CMK (cell line): ENCODE measurements around the gene RRP12.
A peak's percentile ranks its signal among the peaks of the same experiment; 100 is the strongest.
"Not testable (repeated sequence)": the region's sequence is repeated elsewhere in the genome, so short reads cannot be mapped to it uniquely, and the experiment has no call there.

Experiments
- DNase-seq: peaks from one replicate; pipeline ENCODE4 v3.0.0-alpha.2; 2010; ENCODE audit warnings: low read depth

RRP12 gene

DNA sequence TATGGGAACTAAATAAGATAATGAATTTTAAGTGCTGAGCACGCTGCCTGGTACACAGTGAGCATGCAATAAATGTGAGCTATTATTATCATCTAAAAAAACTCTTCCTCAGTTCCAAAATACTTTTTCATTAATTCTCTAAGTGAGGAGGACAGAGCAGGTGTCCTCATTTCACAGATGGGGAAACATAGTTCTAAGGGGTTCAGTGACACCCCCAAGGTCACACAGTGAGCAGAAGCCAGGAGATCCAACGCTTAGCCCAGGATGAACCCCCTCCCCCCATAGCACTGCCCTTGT lies 6.8 kb upstream of the RRP12 start:
- DNase-seq: no peak

DNA sequence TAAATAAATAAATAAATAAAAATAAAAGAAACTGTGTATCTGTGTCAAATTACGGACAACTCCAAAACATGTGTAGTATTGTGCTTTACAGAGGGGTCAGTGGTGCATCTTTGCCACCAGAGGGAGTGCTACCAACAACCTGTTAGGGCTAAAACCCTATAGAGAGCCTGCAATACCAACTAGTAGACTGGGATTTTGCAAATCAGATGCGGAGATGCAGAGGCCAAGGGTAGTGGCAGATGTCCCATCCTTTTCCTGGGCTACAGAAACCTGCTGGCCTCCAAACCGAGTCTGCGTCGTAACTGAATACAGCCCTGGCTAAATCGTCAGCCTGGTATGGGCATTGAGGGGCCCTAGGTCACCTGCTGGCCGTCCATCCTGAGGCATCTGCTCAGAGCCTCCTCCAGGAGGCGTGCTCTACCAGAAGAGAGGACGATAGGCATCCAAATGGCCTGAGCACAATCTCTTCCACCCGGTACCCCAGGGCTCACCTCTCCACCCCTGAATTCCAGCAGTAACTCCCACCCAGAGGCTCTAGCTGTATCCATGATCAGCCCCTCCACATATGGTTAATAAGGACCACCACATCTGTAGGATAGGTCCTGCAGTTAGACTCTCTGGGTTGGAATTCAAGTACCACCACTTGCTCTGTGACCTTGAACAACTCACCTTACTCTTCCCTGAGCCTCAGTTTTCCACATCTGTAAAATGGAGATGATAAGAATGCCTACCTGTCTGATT lies 6.2 kb upstream of the RRP12 start:
- DNase-seq: peak; percentile 64

DNA sequence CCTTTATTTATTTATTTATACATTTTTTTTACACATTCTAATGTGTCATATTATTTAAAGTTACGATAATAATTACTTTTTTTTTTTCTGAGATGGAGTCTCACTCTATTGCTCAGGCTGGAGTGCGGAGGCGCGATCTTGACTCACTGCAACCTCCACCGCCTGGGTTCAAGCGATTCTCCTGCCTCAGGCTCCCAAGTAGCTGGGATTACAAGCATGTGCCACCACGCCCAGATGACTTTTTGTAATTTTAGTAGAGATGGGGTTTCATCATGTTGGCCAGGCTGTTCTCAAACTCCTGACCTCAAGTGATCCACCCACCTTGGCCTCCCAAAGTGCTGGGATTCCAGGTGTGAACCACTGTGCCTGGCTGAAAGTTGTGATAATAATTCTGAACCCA lies 5.3 kb upstream of the RRP12 start:
- DNase-seq: not testable (repeated sequence)

DNA sequence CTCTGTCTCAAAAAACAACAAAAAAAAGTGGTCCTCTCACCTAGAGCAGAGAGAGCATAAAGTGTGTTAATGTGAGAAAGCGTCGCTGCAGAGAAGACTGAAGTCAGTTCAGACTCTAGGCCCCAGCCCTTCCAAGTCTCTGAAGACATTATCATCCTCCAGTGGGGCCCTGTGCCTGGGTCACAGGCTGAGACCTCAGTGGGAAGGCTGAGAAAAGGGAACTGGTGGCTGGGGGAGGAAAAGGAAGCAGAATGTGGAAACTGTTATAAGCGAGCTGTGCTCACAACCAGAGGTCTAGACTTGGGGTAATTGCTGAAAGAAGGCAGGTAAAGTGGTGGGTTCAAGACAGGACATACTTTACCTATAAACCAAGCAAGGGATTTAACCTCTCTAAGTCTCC lies 4.9 kb upstream of the RRP12 start:
- DNase-seq: peak; percentile 60

DNA sequence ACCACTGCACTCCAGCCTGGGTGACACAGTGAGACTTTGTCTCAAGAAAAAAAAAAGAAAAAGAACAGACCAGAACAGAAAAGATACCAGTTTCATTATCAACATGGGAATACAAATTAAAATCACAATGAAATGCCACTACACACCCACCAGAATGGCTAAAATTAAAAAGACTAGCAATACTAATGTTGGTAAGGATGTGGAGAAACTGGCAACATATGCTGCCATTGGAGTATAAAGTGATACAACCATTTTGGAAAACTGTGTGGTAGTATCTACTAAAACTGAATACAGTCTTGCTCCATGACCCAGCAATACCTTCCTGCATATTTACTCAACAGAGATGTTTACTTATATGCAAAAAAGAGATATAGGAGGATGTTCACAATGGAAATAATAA lies 2.9 kb upstream of the RRP12 start:
- no peak for DNase-seq

DNA sequence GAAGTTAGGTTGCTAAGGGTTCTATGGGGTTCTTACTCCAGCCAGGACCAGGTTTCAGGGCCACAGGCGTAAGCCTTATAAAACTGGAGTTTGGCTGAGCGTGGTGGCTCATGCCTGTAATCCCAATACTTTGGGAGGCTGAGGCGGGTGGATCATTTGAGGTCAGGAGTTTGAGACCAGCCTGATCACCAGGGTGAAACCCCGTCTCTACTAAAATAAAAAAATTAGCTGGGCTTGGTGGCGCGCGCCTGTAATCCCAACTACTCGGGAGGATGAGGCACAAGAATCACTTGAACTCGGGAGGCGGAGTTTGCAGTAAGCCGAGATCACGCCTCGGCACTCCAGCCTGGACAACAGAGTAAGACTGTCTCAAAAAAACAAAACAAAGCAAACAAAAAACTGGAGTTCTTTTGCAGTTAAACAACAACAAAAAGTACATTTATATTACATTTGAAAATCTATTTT lies 347 bp upstream of the RRP12 start:
- no peak for DNase-seq

DNA sequence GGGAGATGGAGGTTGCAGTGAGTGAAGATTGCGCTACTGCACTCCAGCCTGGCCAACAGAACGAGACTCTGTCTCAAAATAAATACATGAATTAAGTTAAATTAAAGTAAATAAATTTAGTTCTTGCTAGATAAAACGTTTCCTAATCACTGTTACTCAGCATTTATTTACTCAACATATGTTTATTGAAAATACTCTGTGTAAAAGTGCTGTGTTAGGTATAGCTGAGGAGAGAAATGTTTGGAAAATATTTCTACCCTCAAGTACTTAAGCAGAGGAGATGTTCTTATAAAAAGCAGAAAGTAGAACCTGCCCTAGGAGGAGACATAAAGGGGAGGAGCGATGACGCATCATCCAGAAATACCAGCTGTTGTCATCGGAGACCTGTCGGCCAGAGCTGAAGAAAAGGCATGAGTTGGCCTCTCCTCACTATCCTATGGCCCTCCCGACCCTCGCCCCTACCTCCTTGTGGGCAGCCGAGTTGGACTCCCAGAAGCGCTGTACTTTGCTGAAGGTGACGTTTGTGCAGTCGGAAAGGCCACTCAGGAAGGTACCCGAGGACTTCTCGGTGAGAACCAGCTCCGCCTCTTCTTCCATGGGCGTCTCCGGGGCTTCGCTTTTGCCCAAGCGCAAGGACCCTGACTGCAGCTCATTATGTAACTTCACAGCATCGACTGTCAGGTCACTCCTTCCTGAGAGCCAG lies 1.1 kb downstream of the RRP12 start:
- peak; percentile 21 for DNase-seq

DNA sequence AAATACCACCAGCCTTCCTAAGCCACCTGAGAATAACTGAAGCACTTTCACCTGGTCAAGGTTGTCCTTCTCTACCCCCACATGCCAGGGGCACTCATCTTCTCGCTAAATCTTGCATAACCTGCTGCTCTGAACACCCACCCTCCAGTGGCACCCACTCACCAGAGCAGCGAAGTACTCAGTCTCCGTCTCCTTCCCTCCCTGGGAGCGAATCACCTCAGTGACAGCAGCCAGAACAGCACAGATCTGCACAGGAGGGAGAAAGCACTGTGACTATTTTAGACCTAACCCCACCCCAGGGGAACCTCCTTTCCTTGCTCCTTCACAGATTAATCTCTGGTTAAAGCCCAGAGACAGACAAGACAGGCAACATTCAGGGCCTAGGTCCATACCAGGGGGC lies 5.1 kb downstream of the RRP12 start:
- DNase-seq: no peak

DNA sequence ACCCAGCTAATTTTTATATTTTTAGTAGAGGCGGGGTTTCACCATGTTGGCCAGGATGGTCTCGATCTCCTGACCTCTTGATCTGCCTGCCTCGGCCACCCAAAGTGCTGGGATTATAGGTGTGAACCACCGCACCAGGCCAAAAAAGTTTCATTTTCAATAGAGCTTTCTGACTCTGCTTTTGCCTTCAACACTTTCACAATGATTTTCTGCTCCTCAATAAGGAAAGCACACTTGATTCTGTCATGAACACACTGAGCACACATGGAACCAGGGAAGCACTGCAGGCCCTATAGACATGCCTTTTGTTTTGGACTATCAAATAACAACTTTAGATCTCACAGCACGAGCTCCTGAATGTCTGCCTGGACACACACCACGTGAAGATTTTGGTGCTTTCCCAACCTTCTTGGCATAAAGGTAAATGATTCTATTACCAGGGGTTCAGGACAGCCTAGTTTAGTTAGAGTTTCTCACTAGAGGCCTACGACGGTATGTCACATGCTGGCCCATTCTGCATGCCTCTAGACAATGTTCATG lies 8.0 kb downstream of the RRP12 start:
- DNase-seq: no peak

DNA sequence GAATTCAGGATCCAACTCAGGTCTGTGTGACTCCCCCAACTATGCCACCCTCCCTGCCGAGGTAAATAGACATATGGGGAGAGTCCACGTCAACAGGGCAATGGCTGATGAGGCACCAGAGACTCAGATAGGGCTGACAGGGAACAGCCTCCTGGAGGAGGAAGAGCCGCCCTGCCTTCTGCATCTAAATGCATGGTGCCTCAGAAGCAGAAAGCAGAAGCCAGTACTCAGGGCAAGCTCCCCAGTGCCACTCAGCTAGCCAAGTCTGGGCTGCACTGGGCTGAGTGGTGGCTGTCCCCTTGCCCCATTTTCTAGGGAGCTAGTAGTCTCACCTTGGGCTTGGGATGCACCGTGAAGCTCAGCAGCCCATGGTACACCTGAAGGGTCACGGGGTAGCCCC lies 11.0 kb downstream of the RRP12 start:
- no peak for DNase-seq

DNA sequence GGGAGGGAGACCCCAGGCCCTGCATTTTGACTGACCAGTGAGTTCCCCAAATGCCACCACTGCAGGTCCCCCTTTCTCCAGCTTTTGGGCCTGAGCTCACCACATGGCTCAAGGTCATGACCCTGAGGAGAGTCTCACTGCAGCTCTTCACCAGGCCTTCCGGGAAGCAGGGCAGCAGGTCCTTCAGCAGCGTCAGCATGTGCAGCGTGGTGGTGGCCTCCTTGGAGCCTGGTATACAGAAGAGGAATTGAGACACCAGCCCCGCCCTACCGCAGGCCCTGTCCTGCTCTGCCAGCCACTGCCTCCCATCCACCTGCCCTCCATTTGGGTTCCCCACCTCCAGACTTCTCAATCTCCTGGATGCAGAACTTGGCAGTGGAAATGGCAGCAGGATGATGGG lies 13.0 kb downstream of the RRP12 start:
- DNase-seq: no peak

DNA sequence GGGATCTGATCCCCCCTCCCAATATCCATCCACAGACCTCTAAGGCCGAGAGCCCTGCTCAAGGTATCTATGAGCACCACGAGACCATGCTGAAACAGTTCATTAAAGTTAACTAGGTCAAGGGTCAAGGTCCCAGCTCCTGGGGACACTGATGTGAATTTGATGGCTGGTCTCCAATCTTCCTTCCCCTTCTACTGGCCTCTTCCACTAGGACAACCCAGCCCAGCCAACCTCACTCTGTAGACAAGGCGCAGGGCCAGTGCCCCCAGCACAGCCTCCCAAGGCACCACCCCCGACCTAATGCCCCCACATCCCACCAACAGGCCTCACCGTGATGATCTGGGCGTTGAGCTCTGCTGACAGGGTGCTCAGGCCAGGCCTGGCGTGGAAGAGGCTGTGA lies 15.6 kb downstream of the RRP12 start:
- DNase-seq: no peak

DNA sequence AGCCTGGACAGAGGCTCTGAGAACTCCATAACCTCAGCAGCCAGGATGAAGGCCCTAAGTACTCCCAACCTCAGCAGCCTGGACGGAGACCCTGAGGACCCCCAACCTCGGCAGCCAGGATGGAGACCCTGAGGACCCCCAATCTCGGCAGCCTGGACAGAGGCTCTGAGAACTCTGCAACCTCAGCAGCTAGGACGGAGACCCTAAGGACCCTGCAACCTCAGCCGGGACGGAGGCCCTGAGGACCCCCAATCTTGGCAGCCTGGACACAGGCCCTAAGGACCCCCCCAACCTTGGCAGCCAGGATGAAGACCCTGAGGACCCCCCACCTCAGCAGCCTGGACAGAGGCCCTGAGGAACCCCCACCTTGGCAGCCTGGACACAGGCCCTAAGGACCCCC lies 16.5 kb downstream of the RRP12 start:
- no peak for DNase-seq

DNA sequence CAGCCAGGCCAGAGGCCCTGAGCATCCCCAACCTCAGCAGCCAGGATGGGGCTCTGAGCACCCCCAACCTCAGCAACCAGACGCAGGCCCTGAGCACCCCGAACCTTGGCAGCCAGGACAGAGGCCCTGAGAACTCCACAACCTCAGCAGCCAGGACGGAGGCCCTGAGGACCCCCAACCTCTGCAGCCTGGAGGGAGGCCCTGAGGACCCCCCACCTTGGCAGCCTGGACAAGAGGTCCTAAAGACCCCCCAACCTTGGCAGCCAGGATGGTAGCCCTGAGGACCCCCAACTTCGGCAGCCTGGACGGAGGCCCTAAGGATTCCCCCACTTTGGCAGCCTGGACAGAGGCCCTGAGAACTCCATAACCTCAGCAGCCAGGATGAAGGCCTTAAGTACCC lies 17.0 kb downstream of the RRP12 start:
- DNase-seq: no peak

DNA sequence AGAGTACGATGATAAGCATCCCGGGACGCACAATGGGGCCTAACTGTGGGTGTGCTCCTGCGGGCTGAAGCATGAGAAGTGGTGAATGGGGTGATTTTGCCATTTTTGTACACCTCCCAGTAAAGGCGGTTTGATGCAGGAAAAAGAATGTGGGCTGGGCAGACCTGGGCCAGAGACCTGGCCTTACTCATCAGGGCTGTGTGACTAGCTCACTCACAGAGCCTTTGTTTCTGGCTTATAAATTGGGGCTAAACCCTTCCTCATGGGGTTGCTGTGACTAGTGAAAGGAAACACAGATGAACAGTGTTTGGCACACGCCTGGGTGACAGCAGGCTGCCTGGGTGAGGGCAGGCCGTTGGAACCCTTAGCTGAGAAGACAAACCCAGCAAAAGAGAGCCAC lies 18.0 kb downstream of the RRP12 start:
- no peak for DNase-seq

DNA sequence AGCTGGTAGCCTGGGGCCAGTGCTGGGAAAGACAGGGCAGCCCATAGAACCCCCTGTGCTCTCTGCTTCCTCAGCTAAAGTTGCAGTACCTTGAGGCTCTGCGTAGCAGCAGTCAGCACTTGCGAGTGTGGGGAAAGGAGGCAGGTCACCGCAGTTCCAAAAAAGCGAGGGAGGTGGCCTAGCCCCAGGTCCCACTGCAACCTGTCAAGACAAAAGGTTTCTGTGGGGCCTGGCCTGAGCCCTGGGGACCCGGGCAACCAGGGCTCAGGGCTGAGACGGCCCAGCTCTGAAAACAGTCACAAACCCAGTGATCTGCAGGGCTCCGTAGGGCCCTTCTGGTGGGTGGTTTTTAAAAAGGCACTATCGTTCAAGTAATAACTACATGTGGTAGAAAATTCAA lies 19.5 kb downstream of the RRP12 start:
- DNase-seq: no peak

DNA sequence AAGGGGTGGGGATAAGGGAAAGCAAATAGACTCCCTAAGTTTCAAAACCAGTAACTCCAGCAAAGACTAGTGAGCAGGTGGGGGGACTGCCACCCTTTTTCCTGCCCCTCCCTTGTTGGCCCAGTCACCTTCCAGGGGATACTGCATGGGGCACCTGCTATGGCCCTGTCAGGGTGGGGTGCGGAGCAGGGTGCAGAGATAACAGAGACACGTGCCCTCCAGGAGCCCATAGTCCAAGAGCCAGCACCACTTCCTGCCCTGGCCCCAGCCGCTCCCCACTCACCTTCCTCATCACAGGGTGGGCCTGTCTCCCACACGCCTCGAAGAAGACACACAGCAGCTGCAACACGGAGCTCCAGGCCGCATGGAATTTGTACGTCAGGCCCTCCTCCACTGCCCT lies 20.6 kb downstream of the RRP12 start:
- no peak for DNase-seq

DNA sequence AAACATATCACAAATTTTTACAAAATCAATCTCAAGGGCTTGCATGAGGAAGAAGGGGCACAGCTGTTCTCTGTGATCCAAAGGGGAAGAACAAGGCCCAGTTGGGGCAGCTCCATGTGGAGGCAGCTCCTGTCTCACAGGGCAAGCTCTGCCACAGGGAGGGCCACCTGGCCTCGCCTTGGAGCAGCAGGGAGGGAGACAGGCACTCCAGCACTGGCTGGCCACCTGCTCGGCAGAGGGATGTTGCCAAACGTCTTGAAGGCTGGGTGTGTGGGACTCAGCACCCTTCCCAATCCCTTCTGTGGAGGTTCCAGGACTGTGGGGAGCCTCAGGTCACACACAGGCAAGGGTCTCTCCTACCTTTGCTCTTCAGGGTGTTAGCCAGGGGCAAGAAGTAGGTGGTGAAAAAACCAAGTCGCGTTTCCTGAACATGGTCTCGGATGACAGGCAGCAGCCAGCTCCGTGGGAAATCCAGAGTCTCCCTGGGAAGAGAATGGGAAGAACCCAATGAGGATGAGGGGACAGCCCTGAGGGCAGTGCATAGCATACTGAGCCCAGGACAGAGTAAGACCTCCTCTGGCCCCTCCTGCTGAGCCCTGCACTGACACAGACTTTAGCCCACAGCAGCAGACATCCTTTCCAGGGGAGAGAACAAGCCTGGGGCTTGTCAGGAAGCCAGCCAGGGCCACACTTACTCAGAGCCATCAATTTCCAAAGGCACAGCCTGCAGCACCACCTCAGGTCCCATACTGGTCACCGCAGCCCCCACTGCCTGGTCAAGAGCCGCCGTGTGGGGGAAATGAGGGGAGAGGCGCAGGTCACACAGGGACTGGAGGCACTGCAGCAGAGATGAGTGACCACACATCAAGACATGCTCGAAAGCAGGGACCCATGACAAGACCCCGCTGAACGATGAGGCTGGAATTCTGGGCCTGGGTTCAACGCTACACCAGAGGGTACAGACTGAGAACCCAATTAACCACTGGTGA lies 21.9 kb downstream of the RRP12 start:
- DNase-seq: no peak

DNA sequence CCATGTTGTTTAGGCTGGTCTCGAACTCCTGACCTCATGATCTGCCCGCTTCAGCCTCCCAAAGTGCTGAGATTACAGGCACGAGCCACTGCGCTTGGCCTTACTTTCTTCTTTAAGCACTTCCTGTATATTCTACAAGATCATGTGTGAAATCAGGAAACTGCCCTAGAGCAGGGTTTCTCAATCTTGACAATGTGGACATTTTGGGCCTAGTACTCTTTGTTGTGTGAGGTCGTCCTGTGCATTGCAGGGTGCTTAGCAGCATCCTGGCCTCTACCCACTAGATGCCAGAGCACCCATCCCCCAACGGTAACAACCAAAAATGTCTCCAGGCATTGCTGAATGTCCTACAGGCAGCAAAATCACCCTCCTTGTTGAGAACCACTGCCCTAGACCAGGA lies 24.7 kb downstream of the RRP12 start:
- DNase-seq: no peak

DNA sequence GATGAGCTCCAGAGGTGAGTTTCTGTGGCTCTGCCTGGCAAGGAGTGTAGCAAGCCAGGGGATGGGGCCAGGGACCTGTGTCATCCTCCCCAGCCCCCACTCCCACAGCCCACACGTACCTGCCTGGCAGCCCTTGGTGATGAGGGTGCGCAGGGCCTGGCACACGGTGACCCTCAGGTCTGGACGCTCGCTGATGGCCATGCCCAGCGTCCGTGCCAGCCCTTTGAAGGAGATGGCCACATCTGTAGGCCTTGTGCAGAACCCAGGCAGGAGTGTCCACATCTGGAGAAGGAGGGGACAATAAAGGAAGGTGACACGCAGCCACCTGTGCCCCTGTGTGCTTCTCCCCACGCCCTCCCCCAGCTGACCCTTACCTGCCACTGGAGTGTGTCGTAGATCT lies 27.7 kb downstream of the RRP12 start:
- DNase-seq: no peak

DNA sequence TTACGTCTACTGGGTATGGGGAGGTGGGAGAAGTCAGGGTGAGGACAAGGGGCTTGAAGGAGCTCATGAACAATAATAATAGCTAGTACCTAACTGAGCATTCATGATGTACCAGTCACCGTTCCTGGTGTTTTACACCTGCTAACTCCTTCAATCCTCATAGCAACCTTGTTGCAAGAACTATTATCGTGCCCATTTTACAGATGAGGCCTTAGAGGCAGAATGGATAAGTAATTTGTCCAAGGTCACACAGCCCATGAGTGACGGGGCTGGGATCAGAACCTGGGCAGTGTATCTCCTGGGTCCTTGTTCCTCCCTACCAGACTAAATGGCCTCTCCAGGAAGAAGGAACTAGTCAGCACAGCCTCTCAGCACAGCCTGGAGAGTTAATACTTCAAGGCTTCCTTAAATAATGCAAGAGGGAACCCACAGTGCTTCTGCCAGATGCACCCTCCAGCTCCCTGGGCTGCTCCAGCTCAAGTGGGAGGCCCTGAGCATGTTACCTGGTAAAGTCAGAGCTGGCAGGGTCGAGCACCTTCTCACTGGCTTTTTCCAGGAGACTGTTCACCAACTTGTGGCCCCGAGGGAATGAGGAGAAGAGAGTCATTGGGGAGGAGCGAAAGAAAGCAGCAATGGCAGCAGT lies 28.8 kb downstream of the RRP12 start:
- no peak for DNase-seq

DNA sequence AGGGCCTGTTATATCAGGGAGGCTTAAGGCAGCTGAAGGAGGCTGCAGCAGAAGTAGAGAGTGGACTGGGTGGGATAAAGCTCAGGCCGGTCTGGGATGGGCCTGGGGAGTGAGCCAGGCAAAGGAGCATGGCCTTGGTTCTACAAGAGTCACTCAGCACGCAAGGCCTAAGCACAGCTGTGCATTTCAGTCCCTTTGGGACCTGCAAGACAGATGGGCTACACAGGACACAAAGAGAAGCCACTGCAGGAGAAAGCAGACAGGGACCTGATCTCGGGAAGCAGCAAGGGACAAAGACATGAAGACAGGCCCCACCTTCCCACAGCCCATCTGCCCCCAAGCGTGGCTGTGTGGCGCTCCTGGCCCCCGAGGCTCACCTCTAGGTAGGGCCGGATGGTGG lies 29.4 kb downstream of the RRP12 start:
- DNase-seq: no peak
